ENCODE data around the gene FCRL2. TPM values are rescaled to one million over a fixed set of nuclear protein-coding genes. Genes with fewer than 3 reads are reported as not detected.
"Not testable (repeated sequence)": the region's sequence is repeated elsewhere in the genome, so short reads cannot be mapped to it uniquely, and the experiment has no call there.

Gene FCRL2
- total RNA-seq, 1 donor: 4.0 TPM

DNA sequence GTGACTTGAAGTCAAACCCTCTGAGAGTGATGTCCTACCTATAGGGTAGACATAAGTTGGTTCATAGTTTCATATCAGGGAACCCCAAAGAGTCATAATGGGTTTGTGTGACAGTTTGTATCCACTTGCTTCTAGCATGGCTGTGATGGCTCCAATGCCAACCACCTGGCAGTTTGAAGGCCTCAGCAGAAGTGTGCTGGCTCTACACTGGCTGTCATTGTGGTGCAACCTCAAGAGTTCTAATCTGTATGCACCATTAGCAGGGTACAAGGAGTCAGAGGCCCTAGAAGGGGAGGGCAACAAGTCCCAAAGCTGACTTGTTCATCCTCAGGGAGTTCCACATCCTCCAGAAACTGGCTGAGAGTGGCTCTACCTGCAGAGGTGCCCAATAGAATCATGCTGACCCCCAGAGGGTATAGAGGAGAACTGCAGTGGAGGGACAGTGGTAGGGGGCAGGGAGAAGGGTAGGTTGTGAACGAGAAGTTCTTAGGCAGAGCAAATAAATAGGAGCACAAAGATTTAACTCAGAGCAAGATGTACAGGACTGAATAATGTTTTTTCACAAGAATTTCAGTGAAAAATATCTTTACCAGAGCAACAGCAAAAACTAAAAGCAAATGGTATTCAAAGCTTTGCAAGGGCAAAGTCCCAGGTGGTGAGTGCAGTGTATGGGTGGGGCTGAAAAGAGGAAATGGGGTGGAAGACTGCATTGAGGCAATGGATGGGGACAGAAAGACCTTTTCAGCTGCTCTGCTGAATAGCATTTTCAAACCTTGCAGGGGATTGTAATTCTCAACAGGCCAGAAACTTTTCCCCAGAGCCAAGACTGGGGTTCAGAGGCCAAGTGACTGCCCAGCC lies 3.2 kb downstream of the FCRL2 start:
- H3K9me3 ChIP-seq (ENCODE audit: low read depth, low read length): no peaks in the 10 kb centered on the region
- H3K4me3 ChIP-seq (ENCODE audit: low read length): no peak overlapping the region
- H3K27me3 ChIP-seq (ENCODE audit: insufficient read depth, low read length): no peaks in the 10 kb centered on the region
- H3K4me1 ChIP-seq (ENCODE audit: insufficient read depth, low read length): peaks cover 44% of the 10 kb centered on the region

DNA sequence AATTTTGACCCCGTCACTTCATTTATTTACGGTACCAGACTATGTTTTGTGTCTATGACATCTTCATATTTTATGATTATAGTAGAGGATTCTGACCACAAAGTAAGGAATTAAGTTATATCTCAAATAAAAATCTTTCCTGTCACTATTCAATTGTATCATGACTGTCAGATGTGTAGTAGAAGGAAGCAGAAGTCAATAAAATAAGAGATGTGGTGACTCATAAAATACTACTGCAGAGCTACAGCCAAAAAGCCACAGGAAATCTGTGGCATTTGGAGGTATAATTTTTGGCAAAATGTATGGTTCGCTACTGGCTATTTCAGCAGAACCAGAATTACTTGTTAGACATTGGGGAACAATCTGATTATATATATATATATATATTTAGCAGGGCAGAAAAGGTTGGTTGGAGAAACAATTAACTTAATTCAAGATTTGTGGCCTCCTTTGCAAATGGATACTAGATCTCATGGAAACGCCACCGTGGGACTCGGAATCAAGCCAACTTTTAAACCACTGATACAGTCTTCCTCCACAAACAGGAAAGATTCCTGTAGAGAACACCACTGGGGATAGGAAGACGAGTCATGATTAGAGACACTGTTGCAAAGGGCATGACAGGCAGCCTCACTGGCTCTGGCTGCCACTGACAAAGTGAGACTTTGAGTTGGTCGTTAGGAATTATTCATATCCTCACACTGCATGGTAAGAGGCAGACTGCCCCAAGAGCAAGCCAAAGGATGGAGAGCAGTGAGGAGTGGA lies 5.1 kb downstream of the FCRL2 start:
- Histone ChIP-seq H3K9me3 (ENCODE audit: low read depth, low read length) (no peaks in the 10 kb centered on the region), H3K4me1 (ENCODE audit: insufficient read depth, low read length) (peaks cover 43% of the 10 kb centered on the region), H3K27me3 (ENCODE audit: insufficient read depth, low read length) (no peaks in the 10 kb centered on the region), H3K4me3 (ENCODE audit: low read length) (no peak overlapping the region)

- Histone ChIP-seq H3K4me1 (ENCODE audit: insufficient read depth, low read length) (peaks cover 35% of the 10 kb centered on the region), H3K4me3 (ENCODE audit: low read length) (no peak overlapping the region), H3K9me3 (ENCODE audit: low read depth, low read length) (no peaks in the 10 kb centered on the region), H3K27me3 (ENCODE audit: insufficient read depth, low read length) (no peaks in the 10 kb centered on the region)
Observed at GRCh38 chr1:157770442-157771043, 6.4 kb downstream of the FCRL2 start.

DNA sequence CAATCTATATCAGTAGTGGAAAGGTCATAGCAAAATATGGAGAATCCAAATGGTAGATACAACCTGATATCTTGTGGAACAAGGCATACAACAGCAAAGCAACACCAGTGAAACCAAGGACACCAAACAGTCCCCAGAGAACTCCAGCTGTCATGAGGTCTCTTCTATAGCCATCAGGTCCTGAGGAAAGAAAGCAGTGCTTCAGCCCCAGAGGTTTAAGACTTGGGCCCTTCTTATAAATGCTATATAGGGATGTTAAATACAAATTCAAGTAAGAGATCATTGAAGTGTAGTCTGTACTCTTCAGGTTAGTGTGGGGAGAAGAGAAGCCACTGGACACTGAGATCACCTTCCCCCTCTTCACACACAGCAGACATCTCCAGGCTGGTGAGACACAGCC lies 10.1 kb downstream of the FCRL2 start:
- Histone ChIP-seq H3K9me3 (ENCODE audit: low read depth, low read length) (no peaks in the 10 kb centered on the region), H3K4me3 (ENCODE audit: low read length) (no peak overlapping the region), H3K4me1 (ENCODE audit: insufficient read depth, low read length) (peaks cover 8% of the 10 kb centered on the region), H3K27me3 (ENCODE audit: insufficient read depth, low read length) (no peaks in the 10 kb centered on the region)

DNA sequence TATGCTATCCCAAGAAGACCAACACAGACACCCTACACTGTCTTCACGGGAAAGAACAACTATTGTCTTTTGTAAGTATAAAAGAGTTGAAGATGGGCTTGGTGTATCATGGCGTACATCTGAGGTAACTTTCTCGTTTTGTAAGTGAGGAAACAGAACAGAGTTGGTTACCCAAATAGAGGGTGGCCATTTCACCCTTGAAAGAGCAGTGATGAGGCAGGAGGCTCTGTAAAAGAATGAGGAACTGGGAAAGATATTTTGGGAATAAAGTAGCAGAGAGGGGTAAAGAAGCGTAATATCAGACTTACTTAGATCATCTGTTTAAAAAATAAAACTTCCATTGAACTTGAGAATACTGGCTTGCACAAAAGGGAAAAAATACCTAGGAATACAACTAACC lies 18.9 kb downstream of the FCRL2 start:
- H3K27me3 ChIP-seq (ENCODE audit: insufficient read depth, low read length): no peaks in the 10 kb centered on the region
- H3K4me1 ChIP-seq (ENCODE audit: insufficient read depth, low read length): no peaks in the 10 kb centered on the region
- H3K9me3 ChIP-seq (ENCODE audit: low read depth, low read length): peaks cover 12% of the 10 kb centered on the region
- H3K4me3 ChIP-seq (ENCODE audit: low read length): no peak overlapping the region

GRCh38 chr1:157753611-157754010 lies 23.3 kb downstream of the FCRL2 start:
- H3K27me3 ChIP-seq (ENCODE audit: insufficient read depth, low read length): no peaks in the 10 kb centered on the region
- no peak overlapping the region for H3K4me3 ChIP-seq (ENCODE audit: low read length)
- no peaks in the 10 kb centered on the region for H3K4me1 ChIP-seq (ENCODE audit: insufficient read depth, low read length)
- no peaks in the 10 kb centered on the region for H3K9me3 ChIP-seq (ENCODE audit: low read depth, low read length)

DNA sequence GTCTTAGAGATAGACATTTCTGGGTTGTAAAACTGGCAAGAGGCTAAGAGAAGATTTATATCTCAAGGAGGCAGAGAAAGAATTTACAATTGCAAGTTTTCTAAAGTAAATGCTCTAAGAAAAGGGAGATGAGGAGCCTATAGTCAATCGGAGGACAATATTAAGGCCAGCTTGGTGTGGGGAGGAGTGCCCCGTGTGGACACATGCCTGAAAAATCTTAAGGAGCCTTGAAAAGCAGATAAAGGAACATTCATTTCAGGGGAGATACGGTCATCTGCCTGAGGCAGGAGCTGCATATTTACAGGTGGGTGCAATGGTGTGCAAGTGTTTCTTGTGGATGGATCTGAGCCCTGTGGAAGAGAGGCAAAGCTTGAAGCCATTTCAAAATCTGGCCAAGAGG lies 25.6 kb downstream of the FCRL2 start:
- no peaks in the 10 kb centered on the region for H3K27me3 ChIP-seq (ENCODE audit: insufficient read depth, low read length)
- H3K4me1 ChIP-seq (ENCODE audit: insufficient read depth, low read length): no peaks in the 10 kb centered on the region
- no peak overlapping the region for H3K4me3 ChIP-seq (ENCODE audit: low read length)
- H3K9me3 ChIP-seq (ENCODE audit: low read depth, low read length): no peaks in the 10 kb centered on the region

DNA sequence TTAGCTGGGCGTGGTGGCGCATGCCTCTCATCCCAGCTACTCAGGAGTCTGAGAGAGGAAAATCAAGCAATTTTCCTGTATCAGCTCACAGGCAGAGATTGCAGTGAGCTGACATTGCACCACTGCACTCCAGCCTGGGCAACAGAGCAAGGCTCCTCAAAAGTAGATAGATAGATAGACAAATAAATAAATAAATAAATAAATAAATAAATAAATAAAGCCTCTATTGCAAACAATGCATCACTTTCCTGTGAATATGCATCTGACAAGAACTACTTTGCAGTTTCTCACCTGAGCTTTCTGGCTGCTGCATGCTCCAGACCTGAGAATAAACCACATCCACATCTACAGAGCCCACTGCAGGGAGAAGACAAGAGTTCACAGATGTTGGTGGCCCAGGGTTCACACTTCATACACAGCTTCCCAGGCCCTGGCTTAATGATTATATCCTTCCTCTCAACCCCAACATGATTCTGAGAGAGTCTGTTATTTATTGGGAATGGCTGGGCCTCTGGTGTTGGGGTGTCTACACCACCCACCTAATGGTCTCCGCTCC lies 28.6 kb downstream of the FCRL2 start:
- Histone ChIP-seq H3K27me3 (ENCODE audit: insufficient read depth, low read length) (no peaks in the 10 kb centered on the region), H3K4me1 (ENCODE audit: insufficient read depth, low read length) (no peaks in the 10 kb centered on the region), H3K9me3 (ENCODE audit: low read depth, low read length) (no peaks in the 10 kb centered on the region), H3K4me3 (ENCODE audit: low read length) (no peak overlapping the region)

- H3K4me3 ChIP-seq (ENCODE audit: low read length): no peak overlapping the region
Observed at GRCh38 chr1:157739229-157739901, 37.6 kb downstream of the FCRL2 start.

DNA sequence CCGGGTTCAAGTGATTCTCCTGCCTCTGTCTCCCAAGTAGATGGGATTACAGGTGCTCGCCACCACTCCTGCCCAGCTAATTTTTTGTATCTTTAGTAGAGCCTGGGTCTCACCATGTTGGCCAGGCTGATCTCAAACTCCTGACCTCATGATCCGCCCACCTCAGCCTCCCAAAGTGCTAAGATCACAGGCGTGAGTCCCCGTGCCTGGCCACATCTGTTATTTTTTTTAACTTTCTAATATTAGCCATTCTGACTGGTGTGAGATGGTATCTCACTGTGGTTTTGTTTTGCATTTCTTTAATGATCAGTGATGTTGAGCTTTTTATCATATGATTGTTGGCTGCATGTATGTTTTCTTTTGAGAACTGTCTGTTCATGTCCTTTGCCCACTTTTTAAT lies 40.9 kb downstream of the FCRL2 start:
- not testable (repeated sequence) for H3K27me3 ChIP-seq (ENCODE audit: insufficient read depth, low read length); H3K4me3 ChIP-seq (ENCODE audit: low read length); H3K9me3 ChIP-seq (ENCODE audit: low read depth, low read length)
- H3K4me1 ChIP-seq (ENCODE audit: insufficient read depth, low read length): peaks cover 14% of the 10 kb centered on the region

More at GRCh38 chr1:157739229-157739901, 37.6 kb downstream of the FCRL2 start:
- Histone ChIP-seq H3K27me3 (ENCODE audit: insufficient read depth, low read length) (no peaks in the 10 kb centered on the region), H3K4me1 (ENCODE audit: insufficient read depth, low read length) (peaks cover 9% of the 10 kb centered on the region), H3K9me3 (ENCODE audit: low read depth, low read length) (no peaks in the 10 kb centered on the region)

DNA sequence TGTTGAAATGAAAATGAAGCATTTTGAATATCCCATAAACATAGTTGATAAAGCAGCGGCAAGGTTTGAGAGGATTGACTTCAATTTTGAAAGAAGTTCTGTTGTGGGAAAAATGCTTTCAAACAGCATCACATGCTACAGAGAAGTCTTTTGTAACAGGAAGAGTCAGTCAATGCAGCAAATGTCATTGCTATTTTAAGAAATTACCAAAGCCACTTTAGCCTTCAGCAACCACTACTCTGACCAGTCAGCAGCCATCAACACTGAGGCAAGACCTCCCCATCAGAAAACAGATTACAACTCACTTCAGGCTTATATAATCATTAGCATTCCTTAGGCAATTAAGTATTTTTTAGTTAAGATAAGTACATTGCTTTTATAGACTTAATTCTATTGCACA lies 42.6 kb downstream of the FCRL2 start:
- no peaks in the 10 kb centered on the region for H3K27me3 ChIP-seq (ENCODE audit: insufficient read depth, low read length)
- no peaks in the 10 kb centered on the region for H3K9me3 ChIP-seq (ENCODE audit: low read depth, low read length)
- peaks cover 11% of the 10 kb centered on the region for H3K4me1 ChIP-seq (ENCODE audit: insufficient read depth, low read length)
- no peak overlapping the region for H3K4me3 ChIP-seq (ENCODE audit: low read length)

DNA sequence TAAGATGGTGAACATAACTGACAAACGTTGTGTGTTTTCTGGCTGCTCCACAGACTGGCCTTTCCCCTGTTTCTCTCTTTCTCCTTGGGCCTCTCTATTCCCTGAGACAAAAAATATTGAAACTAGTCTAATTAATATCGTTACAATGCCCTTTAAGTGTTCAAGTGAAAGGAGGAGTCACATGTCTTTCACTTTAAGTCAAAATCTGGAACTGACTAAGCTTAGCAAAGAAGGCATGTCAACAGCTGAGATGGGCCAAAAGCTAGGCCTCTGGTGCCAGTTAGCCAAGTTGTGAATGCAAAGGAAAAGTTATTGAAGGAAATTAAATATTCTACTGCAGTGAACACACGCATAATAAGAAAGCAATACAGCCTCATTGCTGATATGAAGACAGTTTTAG lies 44.2 kb downstream of the FCRL2 start:
- Histone ChIP-seq H3K4me3 (ENCODE audit: low read length) (no peak overlapping the region), H3K27me3 (ENCODE audit: insufficient read depth, low read length) (no peaks in the 10 kb centered on the region), H3K4me1 (ENCODE audit: insufficient read depth, low read length) (peaks cover 11% of the 10 kb centered on the region), H3K9me3 (ENCODE audit: low read depth, low read length) (no peaks in the 10 kb centered on the region)

DNA sequence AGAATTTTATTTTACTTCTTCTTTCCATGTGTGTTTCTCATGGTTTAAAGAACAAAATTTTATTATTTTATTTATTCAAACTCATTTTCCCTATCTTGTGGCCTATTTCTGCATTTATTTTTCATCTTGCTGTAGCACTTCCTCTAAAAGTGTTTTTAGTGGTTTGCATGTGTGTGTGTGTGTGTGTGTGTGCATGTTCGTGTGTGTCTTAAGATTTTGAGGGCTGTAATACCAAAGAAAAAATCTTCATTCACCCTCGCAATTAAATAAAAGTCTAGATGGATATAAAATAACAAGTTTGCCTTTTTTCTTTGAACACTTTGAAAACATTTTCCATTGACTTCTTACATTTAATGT lies 51.7 kb downstream of the FCRL2 start:
- H3K4me3 ChIP-seq (ENCODE audit: low read length): no peak overlapping the region
- H3K9me3 ChIP-seq (ENCODE audit: low read depth, low read length): no peaks in the 10 kb centered on the region
- H3K4me1 ChIP-seq (ENCODE audit: insufficient read depth, low read length): peaks cover 37% of the 10 kb centered on the region
- H3K27me3 ChIP-seq (ENCODE audit: insufficient read depth, low read length): no peaks in the 10 kb centered on the region

DNA sequence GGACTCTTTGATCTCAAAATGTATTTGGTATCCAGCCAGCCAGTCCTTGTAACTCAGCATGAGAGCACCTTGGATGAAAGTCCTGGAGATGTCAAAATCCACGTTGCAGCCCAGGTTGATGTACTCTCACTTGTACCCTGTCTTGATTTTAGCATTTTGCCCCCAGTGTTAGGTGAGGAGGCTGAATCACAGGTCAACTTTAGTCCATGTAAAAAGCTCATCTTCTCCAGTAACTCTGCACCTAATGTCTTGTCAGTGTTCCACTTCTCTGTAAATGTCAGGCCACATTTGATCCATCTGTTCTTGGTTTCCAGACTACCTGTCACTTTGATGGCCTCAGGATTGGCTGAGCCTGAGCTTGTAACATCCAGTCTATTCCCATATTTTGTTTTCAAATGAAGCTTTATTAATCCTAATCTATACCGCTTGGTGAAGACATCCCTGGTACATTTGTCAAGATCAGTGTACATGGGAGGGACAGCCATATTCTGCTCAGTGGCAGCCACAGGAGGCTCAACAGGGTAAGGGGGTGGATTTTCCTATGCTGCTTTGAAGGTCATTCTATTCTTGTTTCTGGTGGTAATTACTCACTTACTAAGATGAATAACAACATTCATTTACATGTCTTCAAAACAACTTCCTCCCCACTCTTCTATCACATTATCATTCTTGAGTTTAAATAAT lies 52.3 kb downstream of the FCRL2 start:
- H3K9me3 ChIP-seq (ENCODE audit: low read depth, low read length): no peaks in the 10 kb centered on the region
- H3K27me3 ChIP-seq (ENCODE audit: insufficient read depth, low read length): no peaks in the 10 kb centered on the region
- H3K4me3 ChIP-seq (ENCODE audit: low read length): no peak overlapping the region
- H3K4me1 ChIP-seq (ENCODE audit: insufficient read depth, low read length): peaks cover 37% of the 10 kb centered on the region

Data from mononuclear cell (primary cell).